GM10266 (cell line): ENCODE results near the gene SPATC1L.

Experiments
- DNase-seq: peaks from one replicate; pipeline ENCODE4 v3.0.0; 2012; ENCODE audit errors: extremely low spot score
- TF ChIP-seq, protein P1 (sequence below): IDR thresholded peaks from 2 replicates; pipeline ENCODE4 v1.5.1; 2012; ENCODE audit warnings: mild to moderate bottlenecking, low read depth; ENCODE audit not compliant: control insufficient read depth, insufficient read depth; ENCODE audit errors: missing control alignments

The SPATC1L gene

DNA sequence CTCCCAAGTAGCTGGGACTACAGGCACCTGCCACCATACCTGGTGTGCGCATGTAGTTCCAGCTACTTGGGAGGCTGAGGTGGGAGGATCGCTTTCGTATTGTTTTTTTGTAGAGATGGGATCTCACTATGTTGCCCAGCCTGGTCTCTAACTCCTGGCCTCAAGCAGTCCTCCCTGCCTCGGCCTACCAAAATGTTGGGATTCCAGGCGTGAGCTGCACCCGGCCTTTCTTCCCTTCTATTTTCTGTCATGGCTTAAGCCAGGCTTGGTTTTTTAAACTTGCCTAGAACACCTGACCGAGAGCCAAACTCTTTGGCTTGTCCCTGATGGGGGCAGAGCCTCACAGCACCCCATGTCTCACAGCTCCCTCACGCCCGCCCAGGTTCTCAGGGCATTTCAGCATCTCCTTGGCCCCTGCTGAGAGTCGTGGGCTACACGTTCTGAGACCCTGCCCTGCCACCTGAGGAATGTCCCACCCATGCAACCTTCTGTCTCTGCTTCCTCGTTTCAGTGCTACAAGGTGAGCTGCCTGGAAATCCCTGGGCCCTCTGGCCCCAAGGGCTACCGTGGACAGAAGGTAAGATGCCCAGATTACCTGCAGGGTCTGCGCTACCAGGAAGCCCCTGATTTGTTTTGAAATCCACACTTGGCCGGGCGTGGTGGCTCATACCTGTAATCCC lies 70.6 kb downstream of the SPATC1L start:
- no peak for DNase-seq
- TF ChIP-seq, protein P1, sequence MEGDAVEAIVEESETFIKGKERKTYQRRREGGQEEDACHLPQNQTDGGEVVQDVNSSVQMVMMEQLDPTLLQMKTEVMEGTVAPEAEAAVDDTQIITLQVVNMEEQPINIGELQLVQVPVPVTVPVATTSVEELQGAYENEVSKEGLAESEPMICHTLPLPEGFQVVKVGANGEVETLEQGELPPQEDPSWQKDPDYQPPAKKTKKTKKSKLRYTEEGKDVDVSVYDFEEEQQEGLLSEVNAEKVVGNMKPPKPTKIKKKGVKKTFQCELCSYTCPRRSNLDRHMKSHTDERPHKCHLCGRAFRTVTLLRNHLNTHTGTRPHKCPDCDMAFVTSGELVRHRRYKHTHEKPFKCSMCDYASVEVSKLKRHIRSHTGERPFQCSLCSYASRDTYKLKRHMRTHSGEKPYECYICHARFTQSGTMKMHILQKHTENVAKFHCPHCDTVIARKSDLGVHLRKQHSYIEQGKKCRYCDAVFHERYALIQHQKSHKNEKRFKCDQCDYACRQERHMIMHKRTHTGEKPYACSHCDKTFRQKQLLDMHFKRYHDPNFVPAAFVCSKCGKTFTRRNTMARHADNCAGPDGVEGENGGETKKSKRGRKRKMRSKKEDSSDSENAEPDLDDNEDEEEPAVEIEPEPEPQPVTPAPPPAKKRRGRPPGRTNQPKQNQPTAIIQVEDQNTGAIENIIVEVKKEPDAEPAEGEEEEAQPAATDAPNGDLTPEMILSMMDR, result no peak

DNA sequence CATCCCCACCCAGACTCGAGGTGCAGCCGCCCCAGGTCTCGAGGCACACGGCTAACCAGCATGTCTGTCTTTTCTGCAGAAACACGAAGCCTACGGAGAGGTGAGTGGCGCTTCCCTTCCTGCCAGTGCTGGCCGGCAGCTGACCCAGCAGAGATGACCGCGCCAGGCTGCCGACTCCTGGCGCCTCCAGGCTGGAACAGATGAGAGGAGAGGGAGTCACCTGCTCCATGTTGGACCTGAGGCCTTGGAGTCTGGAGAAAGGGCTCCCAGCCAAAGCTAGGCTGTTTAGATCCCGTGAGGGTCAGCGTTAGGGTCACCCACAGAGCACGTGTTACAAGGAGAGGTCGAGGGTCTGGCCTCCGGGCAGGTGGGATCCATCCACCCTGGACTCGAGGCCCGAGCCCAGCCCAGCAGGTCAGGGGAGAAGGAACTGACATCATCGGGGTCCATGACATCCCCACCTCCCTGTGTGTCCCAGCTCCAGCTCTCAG lies 71.5 kb downstream of the SPATC1L start:
- TF ChIP-seq, protein P1, result no peak
- no peak for DNase-seq

DNA sequence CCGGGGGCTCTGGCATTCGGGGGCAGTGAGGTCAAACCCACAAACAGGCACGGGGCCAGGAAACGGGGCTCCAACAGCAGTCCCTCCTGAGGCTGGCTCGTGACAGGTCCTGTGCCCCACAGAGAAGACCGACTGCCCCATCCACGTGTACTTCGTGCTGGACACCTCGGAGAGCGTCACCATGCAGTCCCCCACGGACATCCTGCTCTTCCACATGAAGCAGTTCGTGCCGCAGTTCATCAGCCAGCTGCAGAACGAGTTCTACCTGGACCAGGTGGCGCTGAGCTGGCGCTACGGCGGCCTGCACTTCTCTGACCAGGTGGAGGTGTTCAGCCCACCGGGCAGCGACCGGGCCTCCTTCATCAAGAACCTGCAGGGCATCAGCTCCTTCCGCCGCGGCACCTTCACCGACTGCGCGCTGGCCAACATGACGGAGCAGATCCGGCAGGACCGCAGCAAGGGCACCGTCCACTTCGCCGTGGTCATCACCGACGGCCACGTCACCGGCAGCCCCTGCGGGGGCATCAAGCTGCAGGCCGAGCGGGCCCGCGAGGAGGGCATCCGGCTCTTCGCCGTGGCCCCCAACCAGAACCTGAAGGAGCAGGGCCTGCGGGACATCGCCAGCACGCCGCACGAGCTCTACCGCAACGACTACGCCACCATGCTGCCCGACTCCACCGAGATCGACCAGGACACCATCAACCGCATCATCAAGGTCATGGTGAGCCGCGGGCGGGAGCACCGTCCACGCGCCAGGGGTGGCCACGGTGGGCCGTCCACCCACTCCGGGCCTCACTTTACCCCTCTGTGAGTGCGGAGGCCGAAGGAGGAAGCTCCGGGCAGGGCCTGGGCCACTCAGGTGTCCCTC lies 72.2 kb downstream of the SPATC1L start:
- no peak for DNase-seq
- TF ChIP-seq, protein P1, result no peak

DNA sequence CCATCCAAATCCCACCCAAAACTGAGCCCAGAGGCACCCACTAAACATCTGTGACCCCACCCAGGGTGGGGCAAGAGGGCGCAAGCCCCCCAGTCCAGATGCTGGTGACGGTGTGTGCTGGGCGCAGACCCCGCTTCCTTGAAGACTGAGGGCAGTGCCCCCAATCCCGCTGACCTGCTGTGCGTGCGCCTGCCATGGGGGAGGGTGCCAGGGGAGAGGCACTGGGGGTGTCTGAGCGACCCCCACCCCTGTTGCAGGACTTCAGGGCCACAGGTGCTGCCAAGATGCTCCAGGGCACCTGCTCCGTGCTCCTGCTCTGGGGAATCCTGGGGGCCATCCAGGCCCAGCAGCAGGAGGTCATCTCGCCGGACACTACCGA lies 73.1 kb downstream of the SPATC1L start:
- TF ChIP-seq, protein P1, result no peak
- DNase-seq, result no peak
